ENCODE data around the gene FGD4. TPM values are rescaled to one million over a fixed set of nuclear protein-coding genes. Genes with fewer than 3 reads are reported as not detected.
A peak's percentile ranks its signal among the peaks of the same experiment; 100 is the strongest.

The FGD4 gene
- total RNA-seq, 6 experiments from 2014 or later, result 1.9 to 5.6 (median 4.8) TPM

GRCh38 chr12:32568228-32568627 is 168.9 kb downstream of the FGD4 start:
- Mint-ChIP-seq H3K9me3 (no peaks in the 10 kb centered on the region), H3K4me1 (ENCODE audit: low read depth) (peaks cover 37% of the 10 kb centered on the region), H3K4me3 (0 out of 2 replicates have a peak overlapping the region, but pooled peaks have one; percentile 37), H3K36me3 (ENCODE audit: low read depth) (peaks cover 5% of the 10 kb centered on the region; the same call in 1 of the 2 replicates), H3K27ac (peak overlapping the region; percentile 84), H3K27me3 (ENCODE audit: insufficient read depth) (no peaks in the 10 kb centered on the region)
- DNase-seq, result peak; percentile 93
- no peak for TF ChIP-seq CTCF (IDR thresholded peaks at IDR 0.05)

GRCh38 chr12:32569259-32569658 is 169.9 kb downstream of the FGD4 start:
- no peak for DNase-seq
- no peak for TF ChIP-seq CTCF (IDR thresholded peaks at IDR 0.05)
- Mint-ChIP-seq H3K27me3 (ENCODE audit: insufficient read depth) (no peaks in the 10 kb centered on the region), H3K9me3 (no peaks in the 10 kb centered on the region), H3K4me1 (ENCODE audit: low read depth) (peaks cover 37% of the 10 kb centered on the region), H3K4me3 (peak overlapping the region; percentile 3; the same call in 1 of the 2 replicates), H3K27ac (peak overlapping the region; percentile 84), H3K36me3 (ENCODE audit: low read depth) (peaks cover 1% of the 10 kb centered on the region; the same call in 1 of the 2 replicates)

GRCh38 chr12:32574585-32574984 is 175.2 kb downstream of the FGD4 start:
- no peak for DNase-seq
- Mint-ChIP-seq H3K4me1 (ENCODE audit: low read depth) (peaks cover 2% of the 10 kb centered on the region), H3K27me3 (ENCODE audit: insufficient read depth) (no peaks in the 10 kb centered on the region), H3K4me3 (no peak overlapping the region), H3K27ac (no peak overlapping the region), H3K9me3 (no peaks in the 10 kb centered on the region; the same call in 1 of the 2 replicates), H3K36me3 (ENCODE audit: low read depth) (peaks cover 15% of the 10 kb centered on the region)
- TF ChIP-seq CTCF (IDR thresholded peaks at IDR 0.05), result no peak

GRCh38 chr12:32577328-32577727 is 178.0 kb downstream of the FGD4 start:
- Mint-ChIP-seq H3K36me3 (ENCODE audit: low read depth) (peaks cover 21% of the 10 kb centered on the region), H3K27ac (no peak overlapping the region), H3K27me3 (ENCODE audit: insufficient read depth) (peaks cover 1% of the 10 kb centered on the region), H3K9me3 (no peaks in the 10 kb centered on the region; the same call in 1 of the 2 replicates), H3K4me3 (no peak overlapping the region), H3K4me1 (ENCODE audit: low read depth) (peaks cover 4% of the 10 kb centered on the region; the same call in 1 of the 2 replicates)
- no peak for TF ChIP-seq CTCF (IDR thresholded peaks at IDR 0.05)
- no peak for DNase-seq

- Mint-ChIP-seq H3K27me3 (ENCODE audit: insufficient read depth) (peaks cover 2% of the 10 kb centered on the region), H3K4me1 (ENCODE audit: low read depth) (peaks cover 37% of the 10 kb centered on the region), H3K4me3 (no peak overlapping the region), H3K27ac (no peak overlapping the region), H3K9me3 (no peaks in the 10 kb centered on the region), H3K36me3 (ENCODE audit: low read depth) (peaks cover 11% of the 10 kb centered on the region)
- no peak for TF ChIP-seq CTCF (IDR thresholded peaks at IDR 0.05)
- no peak for DNase-seq
Observed at GRCh38 chr12:32583534-32583933, 184.2 kb downstream of the FGD4 start.

- Mint-ChIP-seq H3K4me1 (ENCODE audit: low read depth) (peaks cover 37% of the 10 kb centered on the region), H3K4me3 (no peak overlapping the region), H3K36me3 (ENCODE audit: low read depth) (no peaks in the 10 kb centered on the region), H3K27me3 (ENCODE audit: insufficient read depth) (peaks cover 2% of the 10 kb centered on the region), H3K27ac (no peak overlapping the region), H3K9me3 (no peaks in the 10 kb centered on the region)
- TF ChIP-seq CTCF (IDR thresholded peaks at IDR 0.05), result no peak
- no peak for DNase-seq
Observed at GRCh38 chr12:32585680-32586079, 186.3 kb downstream of the FGD4 start.
